GM23338 (cell line): ENCODE measurements around the gene FBXW7. TPM values are rescaled to one million over a fixed set of nuclear protein-coding genes. Genes with fewer than 3 reads are reported as not detected.

Experiments used
- ATAC-seq: fragments of 200-7000 bp; cut with Tn5 transposase; 3 replicates; pipeline ENCODE4 v1.9.1; 2020
- DNase-seq: peaks from one replicate; pipeline ENCODE4 v3.0.0-alpha.2; 2015; ENCODE audit warnings: low spot score
- H2AFZ ChIP-seq: fragments of 200-600 bp; sonication (generic); 2 replicates; pipeline ENCODE4 v1.8.0; 2016; ENCODE audit warnings: antibody characterized with exemption, mild to moderate bottlenecking, moderate library complexity
- H3F3A ChIP-seq: fragments of 200-600 bp; sonication (generic); replicated peaks from 2 replicates; pipeline ENCODE4 v1.8.0; 2017; ENCODE audit warnings: antibody characterized with exemption, mixed run types, low read depth
- H3K27ac ChIP-seq: fragments of 200-600 bp; sonication (generic); 2 replicates; pipeline ENCODE4 v1.6.1; 2016; ENCODE audit warnings: low read depth
- H3K27me3 ChIP-seq: fragments of 200-600 bp; sonication (generic); 2 replicates; pipeline ENCODE4 v1.8.0; 2016; ENCODE audit warnings: mild to moderate bottlenecking, mixed run types, moderate library complexity; ENCODE audit not compliant: insufficient read depth
- H3K36me3 ChIP-seq: fragments of 200-600 bp; sonication (generic); 2 replicates; pipeline ENCODE4 v1.8.0; 2016; ENCODE audit warnings: mild to moderate bottlenecking; ENCODE audit not compliant: insufficient read depth
- H3K4me1 ChIP-seq: fragments of 200-600 bp; sonication (generic); 2 replicates; pipeline ENCODE4 v1.8.0; 2016; ENCODE audit warnings: mild to moderate bottlenecking, moderate library complexity; ENCODE audit not compliant: insufficient read depth
- H3K4me2 ChIP-seq: fragments of 200-600 bp; sonication (generic); 2 replicates; pipeline ENCODE4 v1.7.1; 2017; ENCODE audit warnings: mixed run types
- H3K4me3 ChIP-seq: fragments of 200-600 bp; sonication (generic); 2 replicates; pipeline ENCODE4 v1.6.1; 2016; ENCODE audit warnings: mixed run types
- H3K79me2 ChIP-seq: fragments of 200-600 bp; sonication (generic); replicated peaks from 2 replicates; pipeline ENCODE4 v1.8.0; 2017; ENCODE audit warnings: mild to moderate bottlenecking; ENCODE audit not compliant: insufficient read depth
- H3K9me2 ChIP-seq: fragments of 200-600 bp; sonication (generic); 2 replicates; pipeline ENCODE4 v1.8.0; 2017; ENCODE audit not compliant: insufficient read depth
- H4K20me1 ChIP-seq: fragments of 200-600 bp; sonication (generic); replicated peaks from 2 replicates; pipeline ENCODE4 v1.8.0; 2017; ENCODE audit warnings: mild to moderate bottlenecking; ENCODE audit not compliant: insufficient read depth
- H3K27ac Mint-ChIP-seq: 2 replicates; pipeline ENCODE4 v1.8.0; 2020; ENCODE audit warnings: inconsistent platforms, mild to moderate bottlenecking, moderate library complexity, mixed read lengths
- H3K27me3 Mint-ChIP-seq: 3 replicates; pipeline ENCODE4 v1.8.0; 2022; ENCODE audit warnings: low read depth, mild to moderate bottlenecking, moderate library complexity, mixed read lengths, inconsistent platforms; ENCODE audit not compliant: insufficient read depth, poor library complexity
- H3K36me3 Mint-ChIP-seq: 3 replicates; pipeline ENCODE4 v1.8.0; 2021; ENCODE audit warnings: low read depth, mild to moderate bottlenecking, inconsistent platforms, moderate library complexity, mixed read lengths
- H3K4me1 Mint-ChIP-seq: 3 replicates; pipeline ENCODE4 v1.8.0; 2020; ENCODE audit warnings: mild to moderate bottlenecking, inconsistent platforms, mixed read lengths
- H3K4me3 Mint-ChIP-seq: 3 replicates; pipeline ENCODE4 v1.8.0; 2021; ENCODE audit warnings: moderate library complexity, mild to moderate bottlenecking, inconsistent platforms, mixed read lengths
- H3K9me3 Mint-ChIP-seq: 3 replicates; pipeline ENCODE4 v1.8.0; 2020; ENCODE audit warnings: moderate library complexity, mild to moderate bottlenecking, inconsistent platforms, mixed read lengths
- CREB1 ChIP-seq: fragments of 250-450 bp; sonication (Bioruptor Pico); IDR thresholded peaks from 2 replicates; pipeline ENCODE4 v1.5.0; 2020; ENCODE audit warnings: low read depth, mild to moderate bottlenecking, moderate library complexity
- EZH2 ChIP-seq: fragments of 200-600 bp; sonication (generic); IDR thresholded peaks from one replicate; pipeline ENCODE4 v1.8.0; 2017; ENCODE audit warnings: antibody characterized with exemption, mild to moderate bottlenecking, low read depth; ENCODE audit not compliant: unreplicated experiment
- EZH2phosphoT487 ChIP-seq: fragments of 200-600 bp; sonication (generic); IDR thresholded peaks from one replicate; pipeline ENCODE4 v1.8.1; 2018; ENCODE audit warnings: antibody characterized with exemption; ENCODE audit not compliant: unreplicated experiment
- JUNB ChIP-seq: IDR thresholded peaks from one replicate; pipeline ENCODE4 v1.6.1; 2016; ENCODE audit warnings: antibody characterized with exemption; ENCODE audit not compliant: unreplicated experiment
- NANOG ChIP-seq: IDR thresholded peaks from 2 replicates; pipeline ENCODE4 v1.6.1; 2016; ENCODE audit warnings: antibody characterized with exemption, borderline replicate concordance
- POLR2AphosphoS5 ChIP-seq: IDR thresholded peaks from 2 replicates; pipeline ENCODE4 v1.6.1; 2016; ENCODE audit warnings: antibody characterized with exemption, low read depth
- STAT1 ChIP-seq: IDR thresholded peaks from one replicate; pipeline ENCODE4 v1.6.1; 2016; ENCODE audit warnings: antibody characterized with exemption; ENCODE audit not compliant: unreplicated experiment
- ZNF114 ChIP-seq: fragments of 250-450 bp; sonication (Bioruptor Pico); IDR thresholded peaks from 2 replicates; pipeline ENCODE4 v1.5.0; 2020; ENCODE audit warnings: mild to moderate bottlenecking, moderate library complexity
- ZNF331 ChIP-seq: fragments of 250-450 bp; sonication (Bioruptor Pico); IDR thresholded peaks from 2 replicates; pipeline ENCODE4 v1.5.0; 2020; ENCODE audit warnings: low read depth, mild to moderate bottlenecking, moderate library complexity
- polyA plus RNA-seq: library from polyadenylated mRNA; unstranded; fragments of >200 nt; fragmentation: Nextera tagmentation; extraction: Ambion mirVana; gene quantifications from 2 replicates; pipeline ENCODE4 v1.2.1, GENCODE V29; 2016
- total RNA-seq: library from RNA; depleted of rRNA; stranded (reverse); fragments of >200 nt; shearing (Covaris generic); gene quantifications from 2 replicates; pipeline ENCODE4 v1.2.3, GENCODE V29; 2014
- TF ChIP-seq, protein P1 (sequence below): IDR thresholded peaks from one replicate; pipeline ENCODE4 v1.6.1; 2018; ENCODE audit warnings: antibody characterized with exemption; ENCODE audit not compliant: unreplicated experiment
- TF ChIP-seq, protein P2 (sequence below), 2 experiments: fragments of 200-600 bp in 1 of 2; sonication (generic) in 1 of 2; conservative IDR thresholded peaks; 2 replicates each; pipeline versions ENCODE4 v1.5.1 to v1.6.1; 2016 to 2017; ENCODE audit warnings: antibody characterized with exemption in 2 of 2, low read depth in 2 of 2, mild to moderate bottlenecking in 2 of 2, moderate library complexity in 1 of 2
- TF ChIP-seq, protein P3 (sequence below): IDR thresholded peaks from 2 replicates; pipeline ENCODE4 v1.6.1; 2016; ENCODE audit warnings: antibody characterized with exemption

FBXW7 gene
- total and polyA plus RNA-seq, 2 experiments from 2014 or later, result 25.8 to 34.7 TPM

DNA sequence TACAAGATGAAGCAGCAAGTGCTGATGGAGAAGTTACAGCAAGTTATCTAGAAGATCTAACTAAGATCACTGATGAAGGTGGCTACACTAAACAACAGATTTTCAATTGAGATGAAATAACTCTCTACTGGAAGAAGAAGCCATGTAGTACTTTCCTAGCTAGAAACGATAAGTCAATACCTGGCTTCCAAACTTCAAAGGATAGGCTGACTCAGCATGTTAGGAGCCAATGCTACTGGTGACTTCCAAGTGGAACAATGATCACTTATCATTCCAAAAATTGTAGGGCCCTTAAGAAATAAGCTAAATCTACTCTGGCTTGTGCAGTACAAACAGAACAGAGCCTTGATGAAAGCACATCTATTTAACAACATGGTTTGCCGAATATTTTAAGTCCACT, 55.0 kb downstream of the FBXW7 start (continued):
- TF ChIP-seq, protein P1, sequence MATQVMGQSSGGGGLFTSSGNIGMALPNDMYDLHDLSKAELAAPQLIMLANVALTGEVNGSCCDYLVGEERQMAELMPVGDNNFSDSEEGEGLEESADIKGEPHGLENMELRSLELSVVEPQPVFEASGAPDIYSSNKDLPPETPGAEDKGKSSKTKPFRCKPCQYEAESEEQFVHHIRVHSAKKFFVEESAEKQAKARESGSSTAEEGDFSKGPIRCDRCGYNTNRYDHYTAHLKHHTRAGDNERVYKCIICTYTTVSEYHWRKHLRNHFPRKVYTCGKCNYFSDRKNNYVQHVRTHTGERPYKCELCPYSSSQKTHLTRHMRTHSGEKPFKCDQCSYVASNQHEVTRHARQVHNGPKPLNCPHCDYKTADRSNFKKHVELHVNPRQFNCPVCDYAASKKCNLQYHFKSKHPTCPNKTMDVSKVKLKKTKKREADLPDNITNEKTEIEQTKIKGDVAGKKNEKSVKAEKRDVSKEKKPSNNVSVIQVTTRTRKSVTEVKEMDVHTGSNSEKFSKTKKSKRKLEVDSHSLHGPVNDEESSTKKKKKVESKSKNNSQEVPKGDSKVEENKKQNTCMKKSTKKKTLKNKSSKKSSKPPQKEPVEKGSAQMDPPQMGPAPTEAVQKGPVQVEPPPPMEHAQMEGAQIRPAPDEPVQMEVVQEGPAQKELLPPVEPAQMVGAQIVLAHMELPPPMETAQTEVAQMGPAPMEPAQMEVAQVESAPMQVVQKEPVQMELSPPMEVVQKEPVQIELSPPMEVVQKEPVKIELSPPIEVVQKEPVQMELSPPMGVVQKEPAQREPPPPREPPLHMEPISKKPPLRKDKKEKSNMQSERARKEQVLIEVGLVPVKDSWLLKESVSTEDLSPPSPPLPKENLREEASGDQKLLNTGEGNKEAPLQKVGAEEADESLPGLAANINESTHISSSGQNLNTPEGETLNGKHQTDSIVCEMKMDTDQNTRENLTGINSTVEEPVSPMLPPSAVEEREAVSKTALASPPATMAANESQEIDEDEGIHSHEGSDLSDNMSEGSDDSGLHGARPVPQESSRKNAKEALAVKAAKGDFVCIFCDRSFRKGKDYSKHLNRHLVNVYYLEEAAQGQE, result no peak
- TF ChIP-seq JUNB (no peak), EZH2phosphoT487 (no peak)

DNA sequence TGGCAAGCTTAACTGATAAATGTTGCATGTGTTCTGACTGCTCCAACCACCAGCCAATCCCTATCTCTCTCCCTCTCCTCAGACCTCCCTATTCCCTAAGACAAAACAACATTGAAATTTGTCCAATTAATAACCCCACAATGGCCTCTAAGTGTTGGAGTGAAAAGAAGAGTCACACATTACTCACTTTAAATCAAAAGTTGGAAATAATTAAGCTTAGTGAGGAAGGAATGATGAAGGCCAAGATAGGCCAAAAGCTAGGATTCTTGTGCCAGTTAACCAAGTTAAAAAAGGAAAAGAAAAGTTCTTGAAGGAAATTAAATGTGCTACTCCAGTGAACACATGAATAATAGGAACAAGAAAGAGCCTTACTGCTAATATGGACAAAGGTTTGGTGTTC, 55.6 kb downstream of the FBXW7 start:
- H4K20me1 ChIP-seq, result no peaks in the 10 kb centered on the region
- TF ChIP-seq STAT1, result no peak
- TF ChIP-seq ZNF114 (CRISPR knock-in tag), result no peak
- no peak for TF ChIP-seq NANOG
- no peak for TF ChIP-seq JUNB
- TF ChIP-seq, protein P2, sequence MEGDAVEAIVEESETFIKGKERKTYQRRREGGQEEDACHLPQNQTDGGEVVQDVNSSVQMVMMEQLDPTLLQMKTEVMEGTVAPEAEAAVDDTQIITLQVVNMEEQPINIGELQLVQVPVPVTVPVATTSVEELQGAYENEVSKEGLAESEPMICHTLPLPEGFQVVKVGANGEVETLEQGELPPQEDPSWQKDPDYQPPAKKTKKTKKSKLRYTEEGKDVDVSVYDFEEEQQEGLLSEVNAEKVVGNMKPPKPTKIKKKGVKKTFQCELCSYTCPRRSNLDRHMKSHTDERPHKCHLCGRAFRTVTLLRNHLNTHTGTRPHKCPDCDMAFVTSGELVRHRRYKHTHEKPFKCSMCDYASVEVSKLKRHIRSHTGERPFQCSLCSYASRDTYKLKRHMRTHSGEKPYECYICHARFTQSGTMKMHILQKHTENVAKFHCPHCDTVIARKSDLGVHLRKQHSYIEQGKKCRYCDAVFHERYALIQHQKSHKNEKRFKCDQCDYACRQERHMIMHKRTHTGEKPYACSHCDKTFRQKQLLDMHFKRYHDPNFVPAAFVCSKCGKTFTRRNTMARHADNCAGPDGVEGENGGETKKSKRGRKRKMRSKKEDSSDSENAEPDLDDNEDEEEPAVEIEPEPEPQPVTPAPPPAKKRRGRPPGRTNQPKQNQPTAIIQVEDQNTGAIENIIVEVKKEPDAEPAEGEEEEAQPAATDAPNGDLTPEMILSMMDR (conservative IDR thresholded peaks at IDR 0.05; ENCODE audit: low read depth in 2 of 2), result no peak
- TF ChIP-seq POLR2AphosphoS5, result no peak
- TF ChIP-seq EZH2, result no peak
- TF ChIP-seq, protein P1, result no peak
- no peak for TF ChIP-seq EZH2phosphoT487
- no peak for TF ChIP-seq CREB1 (CRISPR knock-in tag)
- no peak for TF ChIP-seq ZNF331 (CRISPR knock-in tag)
- TF ChIP-seq, protein P3, sequence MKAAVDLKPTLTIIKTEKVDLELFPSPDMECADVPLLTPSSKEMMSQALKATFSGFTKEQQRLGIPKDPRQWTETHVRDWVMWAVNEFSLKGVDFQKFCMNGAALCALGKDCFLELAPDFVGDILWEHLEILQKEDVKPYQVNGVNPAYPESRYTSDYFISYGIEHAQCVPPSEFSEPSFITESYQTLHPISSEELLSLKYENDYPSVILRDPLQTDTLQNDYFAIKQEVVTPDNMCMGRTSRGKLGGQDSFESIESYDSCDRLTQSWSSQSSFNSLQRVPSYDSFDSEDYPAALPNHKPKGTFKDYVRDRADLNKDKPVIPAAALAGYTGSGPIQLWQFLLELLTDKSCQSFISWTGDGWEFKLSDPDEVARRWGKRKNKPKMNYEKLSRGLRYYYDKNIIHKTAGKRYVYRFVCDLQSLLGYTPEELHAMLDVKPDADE, result no peak

More for the DNA sequence above, 55.6 kb downstream of the FBXW7 start:
- Mint-ChIP-seq H3K4me3 (no peak overlapping the region), H3K27me3 (no peaks in the 10 kb centered on the region), H3K4me1 (peaks cover 10% of the 10 kb centered on the region; the same call in 2 of the 3 replicates), H3K27ac (no peak overlapping the region), H3K9me3 (peaks cover 2% of the 10 kb centered on the region; the same call in 2 of the 3 replicates), H3K36me3 (peaks cover 15% of the 10 kb centered on the region)
- no peaks in the 10 kb centered on the region for H3K27me3 ChIP-seq
- ATAC-seq, result no peak
- no peaks in the 10 kb centered on the region for H3K36me3 ChIP-seq
- no peaks in the 10 kb centered on the region for H3F3A ChIP-seq
- peaks cover 75% of the 10 kb centered on the region for H3K79me2 ChIP-seq
- H3K4me3 ChIP-seq, result no peak overlapping the region
- no peak for DNase-seq
- H3K9me2 ChIP-seq, result no peaks in the 10 kb centered on the region
- H3K27ac ChIP-seq, result no peak overlapping the region
- H3K4me1 ChIP-seq, result no peaks in the 10 kb centered on the region
- no peak overlapping the region for H3K4me2 ChIP-seq
- H2AFZ ChIP-seq, result no peak overlapping the region
